OCI-LY1 (cell line): ENCODE measurements around the gene DAAM1.

ENCODE experiments used
- CTCF ChIP-seq: fragments of 200-600 bp; sonication (generic), shearing (Covaris generic); IDR thresholded peaks from 2 replicates; pipeline ENCODE4 v1.5.1; 2017; ENCODE audit warnings: mild to moderate bottlenecking, antibody characterized with exemption, low read length, moderate library complexity, mixed read lengths
- EZH2 ChIP-seq: fragments of 200-600 bp; sonication (generic), shearing (Covaris generic); IDR thresholded peaks from 2 replicates; pipeline ENCODE4 v1.8.0; 2017; ENCODE audit warnings: borderline replicate concordance, mixed run types, mild to moderate bottlenecking, antibody characterized with exemption, low read length, moderate library complexity, mixed read lengths

- TF ChIP-seq CTCF (no peak), EZH2 (no peak)
These were observed 37.5 kb upstream of the DAAM1 start for GRCh38 chr14:59150990-59151389.
